ENCODE results near the gene PARD3B. TPM values are rescaled to one million over a fixed set of nuclear protein-coding genes. Genes with fewer than 3 reads are reported as not detected.

The PARD3B gene
- polyA plus RNA-seq, 3 donors: not detected

DNA sequence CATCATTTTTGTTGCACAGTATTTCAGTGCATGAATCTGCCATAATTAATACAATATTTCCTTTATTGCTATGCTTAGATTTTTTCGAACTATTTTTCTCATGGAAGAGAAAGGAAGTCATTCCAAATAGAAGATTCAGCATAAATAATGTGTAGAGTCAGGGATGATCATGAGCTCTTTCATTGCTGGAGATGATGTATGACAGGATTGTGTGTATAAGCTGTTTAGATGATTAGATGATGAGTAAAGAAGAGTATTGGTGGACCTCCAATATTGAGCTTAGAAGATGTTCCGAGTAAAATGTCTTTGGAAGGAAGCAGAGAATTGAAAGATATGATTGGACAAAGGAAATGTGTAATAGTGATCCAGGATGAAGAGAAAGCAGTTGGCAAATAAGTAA, 364.5 kb downstream of the PARD3B start:
- WGBS (ENCODE audit: insufficient coverage): 75% methylated on average over 1 of the region's 2 CpGs
- H3K4me2 ChIP-seq (replicated peaks; ENCODE audit: extremely low read depth, low read length, poor library complexity, severe bottlenecking): no peak overlapping the region
- no peaks in the 10 kb centered on the region for H3K27me3 Mint-ChIP-seq (ENCODE audit: low read depth in 3 of 3)
- no peak for DNase-seq
- no peaks in the 10 kb centered on the region for H4K20me1 ChIP-seq (ENCODE audit: insufficient read depth, low read length)
- no peak overlapping the region for H2AFZ ChIP-seq (ENCODE audit: insufficient read depth, low read depth, low read length, poor library complexity, severe bottlenecking)
- no peaks in the 10 kb centered on the region for H3K4me1 Mint-ChIP-seq
- intact Hi-C loops (cut with micrococcal nuclease): no loop called here
- H3K9me3 ChIP-seq (replicated peaks in 1 of 2; ENCODE audit: control insufficient read depth in 1 of 2, insufficient read depth in 1 of 2, low read length in 2 of 2): no peaks in the 10 kb centered on the region
- H3K36me3 ChIP-seq (replicated peaks in 1 of 2; ENCODE audit: control insufficient read depth in 1 of 2, insufficient read depth in 2 of 2, low read length in 2 of 2): no peaks in the 10 kb centered on the region
- no peak overlapping the region for H3K4me3 ChIP-seq (replicated peaks in 1 of 3; ENCODE audit: low read depth in 2 of 3, low read length in 3 of 3)
- no peak overlapping the region for H3K27ac ChIP-seq (ENCODE audit: low read depth in 1 of 2, low read length in 2 of 2)
- no peaks in the 10 kb centered on the region for H3K79me2 ChIP-seq (ENCODE audit: insufficient read depth, low read length)
- no peak overlapping the region for H3K4me3 Mint-ChIP-seq
- TF ChIP-seq, protein P1, sequence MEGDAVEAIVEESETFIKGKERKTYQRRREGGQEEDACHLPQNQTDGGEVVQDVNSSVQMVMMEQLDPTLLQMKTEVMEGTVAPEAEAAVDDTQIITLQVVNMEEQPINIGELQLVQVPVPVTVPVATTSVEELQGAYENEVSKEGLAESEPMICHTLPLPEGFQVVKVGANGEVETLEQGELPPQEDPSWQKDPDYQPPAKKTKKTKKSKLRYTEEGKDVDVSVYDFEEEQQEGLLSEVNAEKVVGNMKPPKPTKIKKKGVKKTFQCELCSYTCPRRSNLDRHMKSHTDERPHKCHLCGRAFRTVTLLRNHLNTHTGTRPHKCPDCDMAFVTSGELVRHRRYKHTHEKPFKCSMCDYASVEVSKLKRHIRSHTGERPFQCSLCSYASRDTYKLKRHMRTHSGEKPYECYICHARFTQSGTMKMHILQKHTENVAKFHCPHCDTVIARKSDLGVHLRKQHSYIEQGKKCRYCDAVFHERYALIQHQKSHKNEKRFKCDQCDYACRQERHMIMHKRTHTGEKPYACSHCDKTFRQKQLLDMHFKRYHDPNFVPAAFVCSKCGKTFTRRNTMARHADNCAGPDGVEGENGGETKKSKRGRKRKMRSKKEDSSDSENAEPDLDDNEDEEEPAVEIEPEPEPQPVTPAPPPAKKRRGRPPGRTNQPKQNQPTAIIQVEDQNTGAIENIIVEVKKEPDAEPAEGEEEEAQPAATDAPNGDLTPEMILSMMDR (IDR thresholded peaks at IDR 0.05): no peak
- no peak overlapping the region for H3K27ac Mint-ChIP-seq
- H3K27me3 ChIP-seq (ENCODE audit: control insufficient read depth in 2 of 2, insufficient read depth in 2 of 2, low read length in 2 of 2): no peaks in the 10 kb centered on the region
- H3K9me3 Mint-ChIP-seq: peaks cover 0 to 7% (median 2%) of the 10 kb centered on the region in 7 donors
- H3K4me1 ChIP-seq (ENCODE audit: control insufficient read depth in 1 of 2, insufficient read depth in 2 of 2, low read length in 2 of 2): no peaks in the 10 kb centered on the region
- H3K9ac ChIP-seq (ENCODE audit: insufficient read depth, low read length, poor library complexity, severe bottlenecking): no peak overlapping the region
- H3K36me3 Mint-ChIP-seq: no peaks in the 10 kb centered on the region

DNA sequence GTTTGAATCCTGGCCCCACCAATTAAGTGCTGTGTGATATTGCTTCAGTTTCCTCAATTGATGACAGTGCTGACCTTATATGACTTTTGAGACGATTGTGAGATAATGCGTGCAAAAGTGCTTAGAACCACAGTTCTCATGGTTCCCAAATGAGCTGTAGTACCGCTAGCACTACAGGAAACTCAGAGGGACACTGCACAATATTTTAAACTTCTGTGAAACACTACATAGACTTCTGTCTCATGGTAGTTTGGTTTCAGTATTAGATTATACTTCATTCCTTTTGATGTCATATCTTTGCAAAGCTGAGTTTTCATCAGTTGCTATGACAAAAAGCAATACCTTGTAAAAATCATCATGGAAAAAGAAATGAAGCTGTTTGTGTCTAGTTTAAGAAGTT, 368.0 kb downstream of the PARD3B start:
- no CpG with 5 or more reads among the region's 3 CpGs for WGBS (ENCODE audit: insufficient coverage)
- no peak overlapping the region for H3K27ac Mint-ChIP-seq
- no peak overlapping the region for H3K4me2 ChIP-seq (replicated peaks; ENCODE audit: extremely low read depth, low read length, poor library complexity, severe bottlenecking)

More for the DNA sequence above, 368.0 kb downstream of the PARD3B start:
- Mint-ChIP-seq H3K27me3 (ENCODE audit: low read depth in 3 of 3) (no peaks in the 10 kb centered on the region), H3K4me1 (no peaks in the 10 kb centered on the region), H3K4me3 (no peak overlapping the region), H3K9me3 (peaks cover 0 to 8% (median 2%) of the 10 kb centered on the region in 7 donors), H3K36me3 (no peaks in the 10 kb centered on the region)
- H3K79me2 ChIP-seq (ENCODE audit: insufficient read depth, low read length): no peaks in the 10 kb centered on the region
- H3K27ac ChIP-seq (ENCODE audit: low read depth in 1 of 2, low read length in 2 of 2): no peak overlapping the region
- H3K4me3 ChIP-seq (replicated peaks in 1 of 3; ENCODE audit: low read depth in 2 of 3, low read length in 3 of 3): no peak overlapping the region
- TF ChIP-seq, protein P1 (IDR thresholded peaks at IDR 0.05): no peak
- no peaks in the 10 kb centered on the region for H4K20me1 ChIP-seq (ENCODE audit: insufficient read depth, low read length)
- DNase-seq: no peak
- H3K4me1 ChIP-seq (ENCODE audit: control insufficient read depth in 1 of 2, insufficient read depth in 2 of 2, low read length in 2 of 2): no peaks in the 10 kb centered on the region
- no peak overlapping the region for H2AFZ ChIP-seq (ENCODE audit: insufficient read depth, low read depth, low read length, poor library complexity, severe bottlenecking)
- H3K9me3 ChIP-seq (replicated peaks in 1 of 2; ENCODE audit: control insufficient read depth in 1 of 2, insufficient read depth in 1 of 2, low read length in 2 of 2): no peaks in the 10 kb centered on the region
- no peak overlapping the region for H3K9ac ChIP-seq (ENCODE audit: insufficient read depth, low read length, poor library complexity, severe bottlenecking)
- intact Hi-C loops (cut with micrococcal nuclease): no loop called here
- H3K36me3 ChIP-seq (replicated peaks in 1 of 2; ENCODE audit: control insufficient read depth in 1 of 2, insufficient read depth in 2 of 2, low read length in 2 of 2): no peaks in the 10 kb centered on the region
- no peaks in the 10 kb centered on the region for H3K27me3 ChIP-seq (ENCODE audit: control insufficient read depth in 2 of 2, insufficient read depth in 2 of 2, low read length in 2 of 2)

Data from CD14-positive monocyte (primary cell).